Measurements from ENCODE around the gene COX15.
"Not testable (repeated sequence)": the region's sequence is repeated elsewhere in the genome, so short reads cannot be mapped to it uniquely, and the experiment has no call there.

COX15 gene

GRCh38 chr10:99740933-99741559, 9.1 kb upstream of the COX15 start:
- no peak for DNase-seq (ENCODE audit: low read depth)

GRCh38 chr10:99740260-99740659, 8.3 kb upstream of the COX15 start:
- no peak for DNase-seq (ENCODE audit: low read depth)

- DNase-seq (ENCODE audit: low read depth): not testable (repeated sequence)
Observed at GRCh38 chr10:99734111-99734510, 2.2 kb upstream of the COX15 start.

GRCh38 chr10:99733366-99733765, 1.4 kb upstream of the COX15 start:
- DNase-seq (ENCODE audit: low read depth): no peak

GRCh38 chr10:99731306-99732032, 458 bp downstream of the COX15 start:
- DNase-seq (ENCODE audit: low read depth): no peak

GRCh38 chr10:99730026-99730425, 1.9 kb downstream of the COX15 start:
- DNase-seq (ENCODE audit: low read depth): no peak

GRCh38 chr10:99720387-99720786, 11.5 kb downstream of the COX15 start:
- DNase-seq (ENCODE audit: low read depth): no peak

GRCh38 chr10:99714446-99714845, 17.5 kb downstream of the COX15 start:
- DNase-seq (ENCODE audit: low read depth): no peak

GRCh38 chr10:99711129-99711719, 20.7 kb downstream of the COX15 start:
- peak; percentile 46 for DNase-seq (ENCODE audit: low read depth)

- DNase-seq (ENCODE audit: low read depth): no peak
Observed at GRCh38 chr10:99709480-99710229, 22.3 kb downstream of the COX15 start.

- DNase-seq (ENCODE audit: low read depth): no peak
Observed at GRCh38 chr10:99708428-99709012, 23.4 kb downstream of the COX15 start.

- DNase-seq (ENCODE audit: low read depth): no peak
Observed at GRCh38 chr10:99700649-99701048, 31.3 kb downstream of the COX15 start.

- DNase-seq (ENCODE audit: low read depth): no peak
Observed at GRCh38 chr10:99698504-99699080, 33.3 kb downstream of the COX15 start.

GRCh38 chr10:99695761-99696160, 36.2 kb downstream of the COX15 start:
- no peak for DNase-seq (ENCODE audit: low read depth)

GRCh38 chr10:99693933-99694583, 37.9 kb downstream of the COX15 start:
- DNase-seq (ENCODE audit: low read depth): no peak

- DNase-seq (ENCODE audit: low read depth): no peak
Observed at GRCh38 chr10:99689461-99689860, 42.5 kb downstream of the COX15 start.

GRCh38 chr10:99685597-99685967, 46.3 kb downstream of the COX15 start:
- no peak for DNase-seq (ENCODE audit: low read depth)

GRCh38 chr10:99682752-99683151, 49.2 kb downstream of the COX15 start:
- DNase-seq (ENCODE audit: low read depth): no peak

Measured in HS-5 (cell line).